Kidney (tissue), 14 donors: ENCODE results near the gene FRZB. TPM values are rescaled to one million over a fixed set of nuclear protein-coding genes. Genes with fewer than 3 reads are reported as not detected.
A peak's percentile ranks its signal among the peaks of the same experiment; 100 is the strongest.

Experiments used
- DNase-seq, 5 donors: peaks; one replicate each; pipeline ENCODE4 v3.0.0-alpha.2; 2013 to 2020
- FAIRE-seq: peaks from 2 replicates; lab custom pipeline; 2012; peaks lifted over from hg19 to GRCh38; lab: Jason Lieb, UNC
- H3K27ac ChIP-seq, 2 donors: one replicate each; pipeline ENCODE4 v1.7.0; 2013; ENCODE audit warnings: low read depth in 2 of 2, low read length in 2 of 2, inconsistent platforms in 1 of 2
- H3K27me3 ChIP-seq: one replicate; pipeline ENCODE4 v1.7.1; 2013; ENCODE audit warnings: low read length, inconsistent platforms; ENCODE audit not compliant: control insufficient read depth, insufficient read depth
- H3K36me3 ChIP-seq, 3 donors: one replicate each; pipeline versions ENCODE4 v1.7.0 to v1.7.1; 2013; ENCODE audit warnings: low read length in 3 of 3, control low read depth in 1 of 3, inconsistent platforms in 1 of 3; ENCODE audit not compliant: insufficient read depth in 3 of 3, control insufficient read depth in 2 of 3
- H3K4me1 ChIP-seq, 3 donors: one replicate each; pipeline versions ENCODE4 v1.7.0 to v1.7.1; 2013; ENCODE audit warnings: low read length in 3 of 3, inconsistent platforms in 1 of 3, low read depth in 1 of 3; ENCODE audit not compliant: control insufficient read depth in 2 of 3, insufficient read depth in 2 of 3
- H3K4me3 ChIP-seq, 3 donors: one replicate each; pipeline versions ENCODE4 v1.7.0 to v1.8.1; 2013; ENCODE audit warnings: low read length in 3 of 3, control low read depth in 1 of 3, inconsistent platforms in 1 of 3
- H3K9ac ChIP-seq, 3 donors: one replicate each; pipeline versions ENCODE4 v1.7.0 to v1.7.1; 2013; ENCODE audit warnings: low read length in 3 of 3, control low read depth in 1 of 3, inconsistent platforms in 1 of 3
- H3K9me3 ChIP-seq, 3 donors: one replicate each; pipeline versions ENCODE4 v1.7.0 to v1.7.1; 2013; ENCODE audit warnings: low read length in 3 of 3, control low read depth in 1 of 3, inconsistent platforms in 1 of 3; ENCODE audit not compliant: control insufficient read depth in 2 of 3, insufficient read depth in 1 of 3
- CTCF ChIP-seq: IDR thresholded peaks from 3 replicates; pipeline ENCODE4 v1.5.1; 2012; ENCODE audit warnings: mild to moderate bottlenecking, moderate library complexity, borderline replicate concordance; ENCODE audit not compliant: insufficient read depth; ENCODE audit errors: extremely low read depth
- intact Hi-C: fragments of 100-400 bp; cut with DNase I; formaldehyde crosslinking; loops from one replicate; pipeline ENCODE4 v1.11.1; 2022
- polyA plus RNA-seq: library from polyadenylated mRNA; stranded (reverse); fragments of 350-450 nt; fragmentation: Illumina TruSeq; extraction: RNeasy Lipid Tissue Mini Kit (QIAGEN cat#74804); gene quantifications from one replicate; pipeline ENCODE4 v1.2.3, GENCODE V29; 2014; ENCODE audit warnings: low read depth, low replicate concordance; ENCODE audit not compliant: insufficient read depth
- total RNA-seq: library from RNA; stranded (reverse); fragmentation: NEBNext Ultra II Directional; extraction: Animal tissue kit (Norgen Biotek cat#: 25700); gene quantifications from one replicate; pipeline ENCODE4 v1.2.1, GENCODE V29; 2021
- donor health status: control.
- donor health status: control.
- donor health status: control.
- donor health status: control.
- donor health status: control.
- donor health status: DM: yes; HTN: yes; CAD: no.
- donor health status: Normal renal cell carcinoma (clear cell type).

The FRZB gene
- total and polyA plus RNA-seq, 2 donors from 2014 or later, result 12.9 to 21.3 TPM

DNA sequence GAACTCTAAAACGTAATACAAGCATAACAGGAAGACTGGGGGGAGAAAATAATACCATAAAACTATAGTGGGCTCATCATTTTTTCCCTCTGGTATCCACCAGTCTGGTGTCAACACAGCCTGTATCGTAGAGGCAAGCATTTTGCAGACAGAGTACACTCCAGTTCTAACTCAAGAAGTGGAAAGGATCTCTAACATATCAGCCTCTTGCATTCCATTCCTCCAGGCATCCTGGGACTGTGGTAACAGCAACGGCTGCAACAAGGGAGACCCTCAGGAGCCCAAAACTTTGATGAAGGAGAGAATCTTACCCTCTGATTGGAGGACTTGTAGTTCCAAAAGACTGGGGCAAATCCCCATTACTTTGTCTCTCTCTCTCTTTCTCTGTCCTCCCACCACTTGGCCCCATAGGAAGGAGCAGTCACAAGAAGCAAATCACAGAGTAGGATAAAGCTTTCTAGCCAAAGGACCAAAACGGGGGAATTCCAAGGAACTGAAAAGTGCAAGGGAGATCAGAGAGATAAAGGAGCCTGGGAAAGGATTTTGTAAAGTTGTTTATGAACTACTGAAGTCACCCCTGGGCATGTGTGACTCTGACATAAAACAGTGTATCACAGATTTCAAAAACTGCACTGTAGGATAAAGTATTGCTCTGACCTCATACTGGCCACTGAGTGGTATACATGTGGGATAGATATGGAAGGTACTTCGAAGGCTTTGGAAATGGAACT, 11.9 kb downstream of the FRZB start:
- intact Hi-C loops, result no loop called here
- H3K9ac ChIP-seq, result no peak overlapping the region
- no peaks in the 10 kb centered on the region for H3K4me1 ChIP-seq
- H3K36me3 ChIP-seq, result no peaks in the 10 kb centered on the region
- no peaks in the 10 kb centered on the region for H3K27me3 ChIP-seq
- TF ChIP-seq CTCF, result no peak
- H3K9me3 ChIP-seq, result no peaks in the 10 kb centered on the region
- no peak overlapping the region for H3K4me3 ChIP-seq
- H3K27ac ChIP-seq, result no peak overlapping the region
- FAIRE-seq (no peak), DNase-seq (no peak)

DNA sequence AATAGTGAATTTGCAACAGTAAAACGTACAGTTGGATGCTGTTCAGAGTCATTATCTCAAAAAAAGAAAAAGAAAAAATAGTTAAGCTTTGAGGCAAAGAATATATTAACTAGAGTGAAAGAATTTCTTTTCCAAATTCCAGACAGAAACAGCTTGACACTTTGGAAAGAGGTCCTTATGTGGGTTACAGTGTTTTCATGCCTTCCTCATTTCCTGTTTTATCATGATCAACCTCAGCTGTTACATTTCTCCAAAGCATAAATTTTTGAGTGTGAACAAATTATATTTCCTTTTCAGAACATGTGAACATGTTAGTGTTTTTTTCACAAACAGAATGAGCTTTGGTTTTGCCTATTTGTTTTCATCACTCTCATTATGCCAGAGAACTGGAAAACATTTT, 13.6 kb downstream of the FRZB start:
- no peak for TF ChIP-seq CTCF
- Histone ChIP-seq H3K4me1 (no peaks in the 10 kb centered on the region), H3K9ac (no peak overlapping the region), H3K9me3 (no peaks in the 10 kb centered on the region), H3K4me3 (no peak overlapping the region), H3K27me3 (no peaks in the 10 kb centered on the region), H3K27ac (no peak overlapping the region), H3K36me3 (no peaks in the 10 kb centered on the region)
- intact Hi-C loops, result no loop called here
- DNase-seq (peak in 1 of 5 donors; percentile 61), FAIRE-seq (no peak)

- FAIRE-seq, result no peak
- Histone ChIP-seq H3K4me3 (no peak overlapping the region), H3K4me1 (no peaks in the 10 kb centered on the region), H3K27me3 (no peaks in the 10 kb centered on the region), H3K27ac (no peak overlapping the region), H3K9me3 (no peaks in the 10 kb centered on the region), H3K36me3 (no peaks in the 10 kb centered on the region), H3K9ac (no peak overlapping the region)
- DNase-seq, result no peak
- intact Hi-C loops, result no loop called here
- TF ChIP-seq CTCF, result no peak
Observed at GRCh38 chr2:182852090-182852489, 14.3 kb downstream of the FRZB start.
